HepG2 (cell line): Measurements from ENCODE around the gene RREB1. TPM values are rescaled to one million over a fixed set of nuclear protein-coding genes. Genes with fewer than 3 reads are reported as not detected.

Experiments used
- CREB1 ChIP-seq, 2 experiments: fragments of 450-650 bp in 1 of 2; IDR thresholded peaks; 2 replicates each; pipeline ENCODE4 v1.6.1; 2016 to 2017; ENCODE audit warnings: control low read depth in 1 of 2, mild to moderate bottlenecking in 1 of 2, missing compliant biosample characterization in 1 of 2, missing genetic modification characterization in 1 of 2
- DR1 ChIP-seq: sonication (generic); formaldehyde crosslinking; IDR thresholded peaks from 2 replicates; pipeline ENCODE4 v1.8.0; 2021; ENCODE audit warnings: mild to moderate bottlenecking, missing genetic modification reagents, inconsistent platforms
- ELF4 ChIP-seq: sonication (generic); formaldehyde crosslinking; IDR thresholded peaks from 2 replicates; pipeline ENCODE4 v1.5.0; 2020; ENCODE audit warnings: missing genetic modification reagents, mild to moderate bottlenecking, moderate library complexity, borderline replicate concordance
- MED13 ChIP-seq: sonication (generic); formaldehyde crosslinking; IDR thresholded peaks from 2 replicates; pipeline ENCODE4 v1.5.0; 2020; ENCODE audit warnings: missing genetic modification reagents
- NFYB ChIP-seq: sonication (generic); formaldehyde crosslinking; IDR thresholded peaks from 2 replicates; pipeline ENCODE4 v1.4.0; 2020; ENCODE audit warnings: missing genetic modification reagents
- NONO ChIP-seq, 2 experiments: fragments of 450-650 bp in 1 of 2; sonication (generic) in 1 of 2; formaldehyde crosslinking in 1 of 2; IDR thresholded peaks in 1 of 2; conservative IDR thresholded peaks in 1 of 2; 2 replicates each; pipeline versions ENCODE4 v1.6.1 to v1.8.0; 2017 to 2022; ENCODE audit warnings: mild to moderate bottlenecking in 1 of 2, missing genetic modification reagents in 1 of 2, moderate library complexity in 1 of 2
- RBM22 ChIP-seq: fragments of 200-400 bp; formaldehyde crosslinking; optimal IDR thresholded peaks from 2 replicates; pipeline ENCODE3; 2017; ENCODE audit warnings: mild to moderate bottlenecking, low read length, moderate library complexity
- SRF ChIP-seq: IDR thresholded peaks from 2 replicates; pipeline ENCODE4 v1.6.1; 2011; ENCODE audit warnings: mild to moderate bottlenecking, low read depth, low read length, moderate library complexity
- ZNF431 ChIP-seq: sonication (generic); formaldehyde crosslinking; IDR thresholded peaks from 2 replicates; pipeline ENCODE4 v1.9.0; 2022; ENCODE audit warnings: missing genetic modification reagents, low read depth, mild to moderate bottlenecking, borderline replicate concordance
- polyA plus RNA-seq, 8 experiments: library from polyadenylated mRNA; depleted of rRNA in 3 of 8; stranded (reverse) in 7 of 8; unstranded in 1 of 8; fragments of >200 nt; fragmentation: Illumina TruSeq in 4 of 8; extraction: Trizol in 4 of 8; gene quantifications; 2 replicates each; pipeline versions ENCODE4 v1.2.1 to v1.2.3, GENCODE V29; 2011 to 2016; ENCODE audit warnings: low read depth in 4 of 8, missing spikeins in 1 of 8, mixed read lengths in 1 of 8; ENCODE audit not compliant: insufficient read depth in 1 of 8
- total RNA-seq, 5 experiments: library from RNA; depleted of rRNA; stranded (reverse); fragments of >200 nt; fragmentation: Illumina TruSeq; extraction: Trizol; gene quantifications; 2 replicates each; pipeline ENCODE4 v1.2.3, GENCODE V29; 2016; ENCODE audit warnings: low read depth in 1 of 5
- TF ChIP-seq, protein P1 (sequence below): sonication (generic); formaldehyde crosslinking; IDR thresholded peaks from 2 replicates; pipeline ENCODE4 v1.4.0; 2020; ENCODE audit warnings: missing genetic modification reagents
- TF ChIP-seq, protein P2 (sequence below): IDR thresholded peaks from 2 replicates; pipeline ENCODE4 v1.4.0; 2020; ENCODE audit warnings: mild to moderate bottlenecking, missing genetic modification reagents
- TF ChIP-seq, protein P3 (sequence below): sonication (generic); formaldehyde crosslinking; IDR thresholded peaks from 2 replicates; pipeline ENCODE4 v1.5.1; 2020; ENCODE audit warnings: mild to moderate bottlenecking, missing genetic modification reagents, moderate library complexity
- TF ChIP-seq, protein P4 (sequence below): sonication (generic); formaldehyde crosslinking; IDR thresholded peaks from 2 replicates; pipeline ENCODE4 v1.8.0; 2022; ENCODE audit warnings: mild to moderate bottlenecking, missing genetic modification reagents, borderline replicate concordance

The RREB1 gene
- total and polyA plus RNA-seq, 2 of the 13 experiments (the other 11 are each of a cell fraction or from before 2014, with no cell fraction given): 6.1 to 23.2 TPM

DNA sequence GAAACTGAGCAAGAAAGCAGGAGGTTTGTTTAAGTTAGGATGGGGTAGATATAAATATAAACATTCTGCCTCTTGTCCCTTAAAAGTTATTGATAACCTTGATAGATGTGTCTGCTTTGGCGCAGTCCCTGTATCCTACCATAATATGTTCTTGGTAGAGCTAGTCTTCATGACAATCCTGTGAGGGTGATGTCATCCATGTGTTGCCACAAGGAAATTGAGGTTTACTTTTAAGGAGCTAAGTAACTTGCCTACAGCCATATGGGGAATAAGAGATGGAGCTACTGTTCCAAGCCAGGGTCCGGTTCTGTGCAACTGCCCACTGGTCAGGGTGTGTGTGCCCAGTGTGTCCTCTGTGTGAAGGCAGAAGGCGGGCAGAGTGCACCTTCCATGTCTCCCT lies 126.8 kb downstream of the RREB1 start (continued):
- TF ChIP-seq, protein P1, sequence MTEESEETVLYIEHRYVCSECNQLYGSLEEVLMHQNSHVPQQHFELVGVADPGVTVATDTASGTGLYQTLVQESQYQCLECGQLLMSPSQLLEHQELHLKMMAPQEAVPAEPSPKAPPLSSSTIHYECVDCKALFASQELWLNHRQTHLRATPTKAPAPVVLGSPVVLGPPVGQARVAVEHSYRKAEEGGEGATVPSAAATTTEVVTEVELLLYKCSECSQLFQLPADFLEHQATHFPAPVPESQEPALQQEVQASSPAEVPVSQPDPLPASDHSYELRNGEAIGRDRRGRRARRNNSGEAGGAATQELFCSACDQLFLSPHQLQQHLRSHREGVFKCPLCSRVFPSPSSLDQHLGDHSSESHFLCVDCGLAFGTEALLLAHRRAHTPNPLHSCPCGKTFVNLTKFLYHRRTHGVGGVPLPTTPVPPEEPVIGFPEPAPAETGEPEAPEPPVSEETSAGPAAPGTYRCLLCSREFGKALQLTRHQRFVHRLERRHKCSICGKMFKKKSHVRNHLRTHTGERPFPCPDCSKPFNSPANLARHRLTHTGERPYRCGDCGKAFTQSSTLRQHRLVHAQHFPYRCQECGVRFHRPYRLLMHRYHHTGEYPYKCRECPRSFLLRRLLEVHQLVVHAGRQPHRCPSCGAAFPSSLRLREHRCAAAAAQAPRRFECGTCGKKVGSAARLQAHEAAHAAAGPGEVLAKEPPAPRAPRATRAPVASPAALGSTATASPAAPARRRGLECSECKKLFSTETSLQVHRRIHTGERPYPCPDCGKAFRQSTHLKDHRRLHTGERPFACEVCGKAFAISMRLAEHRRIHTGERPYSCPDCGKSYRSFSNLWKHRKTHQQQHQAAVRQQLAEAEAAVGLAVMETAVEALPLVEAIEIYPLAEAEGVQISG (CRISPR knock-in tag): no peak
- TF ChIP-seq NONO (IDR thresholded peaks at IDR 0.05) (no peak), NONO (CRISPR knock-in tag; conservative IDR thresholded peaks at IDR 0.05) (no peak), RBM22 (peak; percentile 77), ELF4 (CRISPR knock-in tag) (no peak), ZNF431 (CRISPR knock-in tag) (no peak), MED13 (CRISPR knock-in tag) (no peak), SRF (no peak), NFYB (CRISPR knock-in tag) (no peak), CREB1 (IDR thresholded peaks at IDR 0.05) (0 out of 2 replicates have a peak, but pooled peaks have one; percentile 3), CREB1 (CRISPR knock-in tag; IDR thresholded peaks at IDR 0.05) (no peak), DR1 (CRISPR knock-in tag) (no peak)
- TF ChIP-seq, protein P2, sequence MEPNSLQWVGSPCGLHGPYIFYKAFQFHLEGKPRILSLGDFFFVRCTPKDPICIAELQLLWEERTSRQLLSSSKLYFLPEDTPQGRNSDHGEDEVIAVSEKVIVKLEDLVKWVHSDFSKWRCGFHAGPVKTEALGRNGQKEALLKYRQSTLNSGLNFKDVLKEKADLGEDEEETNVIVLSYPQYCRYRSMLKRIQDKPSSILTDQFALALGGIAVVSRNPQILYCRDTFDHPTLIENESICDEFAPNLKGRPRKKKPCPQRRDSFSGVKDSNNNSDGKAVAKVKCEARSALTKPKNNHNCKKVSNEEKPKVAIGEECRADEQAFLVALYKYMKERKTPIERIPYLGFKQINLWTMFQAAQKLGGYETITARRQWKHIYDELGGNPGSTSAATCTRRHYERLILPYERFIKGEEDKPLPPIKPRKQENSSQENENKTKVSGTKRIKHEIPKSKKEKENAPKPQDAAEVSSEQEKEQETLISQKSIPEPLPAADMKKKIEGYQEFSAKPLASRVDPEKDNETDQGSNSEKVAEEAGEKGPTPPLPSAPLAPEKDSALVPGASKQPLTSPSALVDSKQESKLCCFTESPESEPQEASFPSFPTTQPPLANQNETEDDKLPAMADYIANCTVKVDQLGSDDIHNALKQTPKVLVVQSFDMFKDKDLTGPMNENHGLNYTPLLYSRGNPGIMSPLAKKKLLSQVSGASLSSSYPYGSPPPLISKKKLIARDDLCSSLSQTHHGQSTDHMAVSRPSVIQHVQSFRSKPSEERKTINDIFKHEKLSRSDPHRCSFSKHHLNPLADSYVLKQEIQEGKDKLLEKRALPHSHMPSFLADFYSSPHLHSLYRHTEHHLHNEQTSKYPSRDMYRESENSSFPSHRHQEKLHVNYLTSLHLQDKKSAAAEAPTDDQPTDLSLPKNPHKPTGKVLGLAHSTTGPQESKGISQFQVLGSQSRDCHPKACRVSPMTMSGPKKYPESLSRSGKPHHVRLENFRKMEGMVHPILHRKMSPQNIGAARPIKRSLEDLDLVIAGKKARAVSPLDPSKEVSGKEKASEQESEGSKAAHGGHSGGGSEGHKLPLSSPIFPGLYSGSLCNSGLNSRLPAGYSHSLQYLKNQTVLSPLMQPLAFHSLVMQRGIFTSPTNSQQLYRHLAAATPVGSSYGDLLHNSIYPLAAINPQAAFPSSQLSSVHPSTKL (CRISPR knock-in tag): no peak
- TF ChIP-seq, protein P3, sequence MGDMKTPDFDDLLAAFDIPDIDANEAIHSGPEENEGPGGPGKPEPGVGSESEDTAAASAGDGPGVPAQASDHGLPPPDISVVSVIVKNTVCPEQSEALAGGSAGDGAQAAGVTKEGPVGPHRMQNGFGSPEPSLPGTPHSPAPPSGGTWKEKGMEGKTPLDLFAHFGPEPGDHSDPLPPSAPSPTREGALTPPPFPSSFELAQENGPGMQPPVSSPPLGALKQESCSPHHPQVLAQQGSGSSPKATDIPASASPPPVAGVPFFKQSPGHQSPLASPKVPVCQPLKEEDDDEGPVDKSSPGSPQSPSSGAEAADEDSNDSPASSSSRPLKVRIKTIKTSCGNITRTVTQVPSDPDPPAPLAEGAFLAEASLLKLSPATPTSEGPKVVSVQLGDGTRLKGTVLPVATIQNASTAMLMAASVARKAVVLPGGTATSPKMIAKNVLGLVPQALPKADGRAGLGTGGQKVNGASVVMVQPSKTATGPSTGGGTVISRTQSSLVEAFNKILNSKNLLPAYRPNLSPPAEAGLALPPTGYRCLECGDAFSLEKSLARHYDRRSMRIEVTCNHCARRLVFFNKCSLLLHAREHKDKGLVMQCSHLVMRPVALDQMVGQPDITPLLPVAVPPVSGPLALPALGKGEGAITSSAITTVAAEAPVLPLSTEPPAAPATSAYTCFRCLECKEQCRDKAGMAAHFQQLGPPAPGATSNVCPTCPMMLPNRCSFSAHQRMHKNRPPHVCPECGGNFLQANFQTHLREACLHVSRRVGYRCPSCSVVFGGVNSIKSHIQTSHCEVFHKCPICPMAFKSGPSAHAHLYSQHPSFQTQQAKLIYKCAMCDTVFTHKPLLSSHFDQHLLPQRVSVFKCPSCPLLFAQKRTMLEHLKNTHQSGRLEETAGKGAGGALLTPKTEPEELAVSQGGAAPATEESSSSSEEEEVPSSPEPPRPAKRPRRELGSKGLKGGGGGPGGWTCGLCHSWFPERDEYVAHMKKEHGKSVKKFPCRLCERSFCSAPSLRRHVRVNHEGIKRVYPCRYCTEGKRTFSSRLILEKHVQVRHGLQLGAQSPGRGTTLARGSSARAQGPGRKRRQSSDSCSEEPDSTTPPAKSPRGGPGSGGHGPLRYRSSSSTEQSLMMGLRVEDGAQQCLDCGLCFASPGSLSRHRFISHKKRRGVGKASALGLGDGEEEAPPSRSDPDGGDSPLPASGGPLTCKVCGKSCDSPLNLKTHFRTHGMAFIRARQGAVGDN: no peak
- TF ChIP-seq, protein P4, sequence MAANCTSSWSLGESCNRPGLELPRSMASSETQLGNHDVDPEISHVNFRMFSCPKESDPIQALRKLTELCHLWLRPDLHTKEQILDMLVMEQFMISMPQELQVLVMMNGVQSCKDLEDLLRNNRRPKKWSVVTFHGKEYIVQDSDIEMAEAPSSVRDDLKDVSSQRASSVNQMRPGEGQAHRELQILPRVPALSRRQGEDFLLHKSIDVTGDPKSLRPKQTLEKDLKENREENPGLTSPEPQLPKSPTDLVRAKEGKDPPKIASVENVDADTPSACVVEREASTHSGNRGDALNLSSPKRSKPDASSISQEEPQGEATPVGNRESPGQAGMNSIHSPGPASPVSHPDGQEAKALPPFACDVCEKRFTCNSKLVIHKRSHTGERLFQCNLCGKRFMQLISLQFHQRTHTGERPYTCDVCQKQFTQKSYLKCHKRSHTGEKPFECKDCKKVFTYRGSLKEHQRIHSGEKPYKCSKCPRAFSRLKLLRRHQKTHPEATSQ (CRISPR knock-in tag): no peak
